ENCODE data around the gene ARHGAP25.

ARHGAP25 gene

GRCh38 chr2:68741805-68742306, 7.2 kb downstream of the ARHGAP25 start:
- Histone ChIP-seq H3K36me3 (ENCODE audit: control insufficient read depth in 5 of 5, insufficient read depth in 5 of 5, low read length in 5 of 5) (no peaks in the 10 kb centered on the region), H3K9ac (ENCODE audit: low read length in 5 of 5) (no peak overlapping the region), H3K4me3 (ENCODE audit: low read depth in 1 of 5, low read length in 5 of 5) (no peak overlapping the region), H3K27me3 (ENCODE audit: control insufficient read depth in 5 of 5, insufficient read depth in 4 of 5, low read length in 5 of 5) (no peaks in the 10 kb centered on the region), H3K9me3 (ENCODE audit: control insufficient read depth in 5 of 5, low read length in 5 of 5) (no peaks in the 10 kb centered on the region), H3K4me1 (ENCODE audit: control insufficient read depth in 5 of 5, insufficient read depth in 5 of 5, low read length in 5 of 5) (peaks cover 0 to 45% (median 11%) of the 10 kb centered on the region in 5 donors), H3K27ac (ENCODE audit: low read depth, low read length) (no peak overlapping the region)

- peaks cover 0 to 42% (median 11%) of the 10 kb centered on the region in 5 donors for H3K4me1 ChIP-seq (ENCODE audit: control insufficient read depth in 5 of 5, insufficient read depth in 5 of 5, low read length in 5 of 5)
- H3K36me3 ChIP-seq (ENCODE audit: control insufficient read depth in 5 of 5, insufficient read depth in 5 of 5, low read length in 5 of 5) = no peaks in the 10 kb centered on the region
- no peak overlapping the region for H3K27ac ChIP-seq (ENCODE audit: low read depth, low read length)
- H3K9ac ChIP-seq (ENCODE audit: low read length in 5 of 5) = no peak overlapping the region
- no peak overlapping the region for H3K4me3 ChIP-seq (ENCODE audit: low read depth in 1 of 5, low read length in 5 of 5)
- no peaks in the 10 kb centered on the region for H3K9me3 ChIP-seq (ENCODE audit: control insufficient read depth in 5 of 5, low read length in 5 of 5)
- no peaks in the 10 kb centered on the region for H3K27me3 ChIP-seq (ENCODE audit: control insufficient read depth in 5 of 5, insufficient read depth in 4 of 5, low read length in 5 of 5)
Observed at GRCh38 chr2:68742626-68743415, 8.2 kb downstream of the ARHGAP25 start.

GRCh38 chr2:68743531-68743930, 8.9 kb downstream of the ARHGAP25 start:
- H3K9me3 ChIP-seq (ENCODE audit: control insufficient read depth in 5 of 5, low read length in 5 of 5) = no peaks in the 10 kb centered on the region
- H3K4me3 ChIP-seq (ENCODE audit: low read depth in 1 of 5, low read length in 5 of 5) = no peak overlapping the region
- no peaks in the 10 kb centered on the region for H3K27me3 ChIP-seq (ENCODE audit: control insufficient read depth in 5 of 5, insufficient read depth in 4 of 5, low read length in 5 of 5)
- no peak overlapping the region for H3K9ac ChIP-seq (ENCODE audit: low read length in 5 of 5)
- H3K4me1 ChIP-seq (ENCODE audit: control insufficient read depth in 5 of 5, insufficient read depth in 5 of 5, low read length in 5 of 5) = peaks cover 0 to 38% (median 11%) of the 10 kb centered on the region in 5 donors
- no peak overlapping the region for H3K27ac ChIP-seq (ENCODE audit: low read depth, low read length)
- no peaks in the 10 kb centered on the region for H3K36me3 ChIP-seq (ENCODE audit: control insufficient read depth in 5 of 5, insufficient read depth in 5 of 5, low read length in 5 of 5)

- Histone ChIP-seq H3K9ac (ENCODE audit: low read length in 5 of 5) (no peak overlapping the region), H3K4me1 (ENCODE audit: control insufficient read depth in 5 of 5, insufficient read depth in 5 of 5, low read length in 5 of 5) (peaks cover 0 to 32% (median 11%) of the 10 kb centered on the region in 5 donors), H3K27ac (ENCODE audit: low read depth, low read length) (no peak overlapping the region)
Observed at GRCh38 chr2:68744366-68744912, 9.8 kb downstream of the ARHGAP25 start.

GRCh38 chr2:68745006-68745405, 10.4 kb downstream of the ARHGAP25 start:
- Histone ChIP-seq H3K27ac (ENCODE audit: low read depth, low read length) (no peak overlapping the region), H3K36me3 (ENCODE audit: control insufficient read depth in 5 of 5, insufficient read depth in 5 of 5, low read length in 5 of 5) (no peaks in the 10 kb centered on the region), H3K9ac (ENCODE audit: low read length in 5 of 5) (no peak overlapping the region), H3K4me1 (ENCODE audit: control insufficient read depth in 5 of 5, insufficient read depth in 5 of 5, low read length in 5 of 5) (peaks cover 0 to 26% (median 11%) of the 10 kb centered on the region in 5 donors), H3K4me3 (ENCODE audit: low read depth in 1 of 5, low read length in 5 of 5) (no peak overlapping the region), H3K9me3 (ENCODE audit: control insufficient read depth in 5 of 5, low read length in 5 of 5) (no peaks in the 10 kb centered on the region), H3K27me3 (ENCODE audit: control insufficient read depth in 5 of 5, insufficient read depth in 4 of 5, low read length in 5 of 5) (no peaks in the 10 kb centered on the region)

More at GRCh38 chr2:68744366-68744912, 9.8 kb downstream of the ARHGAP25 start:
- Histone ChIP-seq H3K9me3 (ENCODE audit: control insufficient read depth in 5 of 5, low read length in 5 of 5) (no peaks in the 10 kb centered on the region), H3K4me3 (ENCODE audit: low read depth in 1 of 5, low read length in 5 of 5) (no peak overlapping the region), H3K36me3 (ENCODE audit: control insufficient read depth in 5 of 5, insufficient read depth in 5 of 5, low read length in 5 of 5) (no peaks in the 10 kb centered on the region), H3K27me3 (ENCODE audit: control insufficient read depth in 5 of 5, insufficient read depth in 4 of 5, low read length in 5 of 5) (no peaks in the 10 kb centered on the region)

- Histone ChIP-seq H3K9me3 (ENCODE audit: control insufficient read depth in 5 of 5, low read length in 5 of 5) (no peaks in the 10 kb centered on the region), H3K27ac (ENCODE audit: low read depth, low read length) (no peak overlapping the region)
Observed at GRCh38 chr2:68746408-68746807, 11.8 kb downstream of the ARHGAP25 start.

GRCh38 chr2:68747413-68747812, 12.8 kb downstream of the ARHGAP25 start:
- H3K4me1 ChIP-seq (ENCODE audit: control insufficient read depth in 5 of 5, insufficient read depth in 5 of 5, low read length in 5 of 5) = peaks cover 0 to 29% (median 13%) of the 10 kb centered on the region in 5 donors
- H3K27ac ChIP-seq (ENCODE audit: low read depth, low read length) = no peak overlapping the region
- H3K9ac ChIP-seq (ENCODE audit: low read length in 5 of 5) = no peak overlapping the region
- no peaks in the 10 kb centered on the region for H3K36me3 ChIP-seq (ENCODE audit: control insufficient read depth in 5 of 5, insufficient read depth in 5 of 5, low read length in 5 of 5)
- H3K9me3 ChIP-seq (ENCODE audit: control insufficient read depth in 5 of 5, low read length in 5 of 5) = no peaks in the 10 kb centered on the region
- H3K27me3 ChIP-seq (ENCODE audit: control insufficient read depth in 5 of 5, insufficient read depth in 4 of 5, low read length in 5 of 5) = no peaks in the 10 kb centered on the region
- no peak overlapping the region for H3K4me3 ChIP-seq (ENCODE audit: low read depth in 1 of 5, low read length in 5 of 5)

More at GRCh38 chr2:68746408-68746807, 11.8 kb downstream of the ARHGAP25 start:
- Histone ChIP-seq H3K27me3 (ENCODE audit: control insufficient read depth in 5 of 5, insufficient read depth in 4 of 5, low read length in 5 of 5) (no peaks in the 10 kb centered on the region), H3K4me1 (ENCODE audit: control insufficient read depth in 5 of 5, insufficient read depth in 5 of 5, low read length in 5 of 5) (peaks cover 0 to 23% (median 8%) of the 10 kb centered on the region in 5 donors), H3K9ac (ENCODE audit: low read length in 5 of 5) (no peak overlapping the region), H3K36me3 (ENCODE audit: control insufficient read depth in 5 of 5, insufficient read depth in 5 of 5, low read length in 5 of 5) (no peaks in the 10 kb centered on the region), H3K4me3 (ENCODE audit: low read depth in 1 of 5, low read length in 5 of 5) (no peak overlapping the region)

- H3K27me3 ChIP-seq (ENCODE audit: control insufficient read depth in 5 of 5, insufficient read depth in 4 of 5, low read length in 5 of 5) = no peaks in the 10 kb centered on the region
- no peaks in the 10 kb centered on the region for H3K9me3 ChIP-seq (ENCODE audit: control insufficient read depth in 5 of 5, low read length in 5 of 5)
- no peak overlapping the region for H3K9ac ChIP-seq (ENCODE audit: low read length in 5 of 5)
- no peak overlapping the region for H3K27ac ChIP-seq (ENCODE audit: low read depth, low read length)
- peaks cover 0 to 29% (median 14%) of the 10 kb centered on the region in 5 donors for H3K4me1 ChIP-seq (ENCODE audit: control insufficient read depth in 5 of 5, insufficient read depth in 5 of 5, low read length in 5 of 5)
- no peak overlapping the region for H3K4me3 ChIP-seq (ENCODE audit: low read depth in 1 of 5, low read length in 5 of 5)
- no peaks in the 10 kb centered on the region for H3K36me3 ChIP-seq (ENCODE audit: control insufficient read depth in 5 of 5, insufficient read depth in 5 of 5, low read length in 5 of 5)
Observed at GRCh38 chr2:68747900-68748299, 13.3 kb downstream of the ARHGAP25 start.

GRCh38 chr2:68748568-68748967, 14.0 kb downstream of the ARHGAP25 start:
- Histone ChIP-seq H3K27me3 (ENCODE audit: control insufficient read depth in 5 of 5, insufficient read depth in 4 of 5, low read length in 5 of 5) (no peaks in the 10 kb centered on the region), H3K27ac (ENCODE audit: low read depth, low read length) (no peak overlapping the region), H3K36me3 (ENCODE audit: control insufficient read depth in 5 of 5, insufficient read depth in 5 of 5, low read length in 5 of 5) (no peaks in the 10 kb centered on the region), H3K9me3 (ENCODE audit: control insufficient read depth in 5 of 5, low read length in 5 of 5) (no peaks in the 10 kb centered on the region), H3K4me1 (ENCODE audit: control insufficient read depth in 5 of 5, insufficient read depth in 5 of 5, low read length in 5 of 5) (peaks cover 0 to 23% (median 7%) of the 10 kb centered on the region in 5 donors), H3K9ac (ENCODE audit: low read length in 5 of 5) (no peak overlapping the region), H3K4me3 (ENCODE audit: low read depth in 1 of 5, low read length in 5 of 5) (no peak overlapping the region)

- Histone ChIP-seq H3K4me1 (ENCODE audit: control insufficient read depth in 5 of 5, insufficient read depth in 5 of 5, low read length in 5 of 5) (peaks cover 0 to 22% (median 7%) of the 10 kb centered on the region in 5 donors), H3K36me3 (ENCODE audit: control insufficient read depth in 5 of 5, insufficient read depth in 5 of 5, low read length in 5 of 5) (no peaks in the 10 kb centered on the region), H3K9me3 (ENCODE audit: control insufficient read depth in 5 of 5, low read length in 5 of 5) (no peaks in the 10 kb centered on the region), H3K4me3 (ENCODE audit: low read depth in 1 of 5, low read length in 5 of 5) (no peak overlapping the region), H3K9ac (ENCODE audit: low read length in 5 of 5) (no peak overlapping the region), H3K27me3 (ENCODE audit: control insufficient read depth in 5 of 5, insufficient read depth in 4 of 5, low read length in 5 of 5) (no peaks in the 10 kb centered on the region), H3K27ac (ENCODE audit: low read depth, low read length) (no peak overlapping the region)
Observed at GRCh38 chr2:68749345-68749744, 14.7 kb downstream of the ARHGAP25 start.

Data from subcutaneous abdominal adipose tissue (tissue), 5 donors.